ENCODE measurements around the gene CACNB1.

The CACNB1 gene

GRCh38 chr17:39165841-39166349 is 31.6 kb downstream of the CACNB1 start, which contains the start of gene ARL5C:
ARL5C (minus strand) TSS chr17:39166161; CDS start chr17:39165760, 401 bp downstream.
- H3K4me3 ChIP-seq (ENCODE audit: control insufficient read depth, low read depth, low read length) = peak within 1 kb of the TSS; percentile 52
- no peak for TF ChIP-seq CTCF (IDR thresholded peaks at IDR 0.05; ENCODE audit: control insufficient read depth, insufficient read depth, low read depth, low read length, missing control alignments)
- no peak for DNase-seq (ENCODE audit: low read depth)

GRCh38 chr17:39165178-39165840 is 32.2 kb downstream of the CACNB1 start:
- TF ChIP-seq CTCF (IDR thresholded peaks at IDR 0.05; ENCODE audit: control insufficient read depth, insufficient read depth, low read depth, low read length, missing control alignments) = no peak
- DNase-seq (ENCODE audit: low read depth) = no peak
- H3K4me3 ChIP-seq (ENCODE audit: control insufficient read depth, low read depth, low read length) = peak overlapping the region; percentile 52

GRCh38 chr17:39164675-39165143 is 32.8 kb downstream of the CACNB1 start:
- DNase-seq (ENCODE audit: low read depth) = peak; percentile 72
- TF ChIP-seq CTCF (IDR thresholded peaks at IDR 0.05; ENCODE audit: control insufficient read depth, insufficient read depth, low read depth, low read length, missing control alignments) = peak; percentile 92
- peak overlapping the region; percentile 52 for H3K4me3 ChIP-seq (ENCODE audit: control insufficient read depth, low read depth, low read length)

- no peak for DNase-seq (ENCODE audit: low read depth)
- TF ChIP-seq CTCF (IDR thresholded peaks at IDR 0.05; ENCODE audit: control insufficient read depth, insufficient read depth, low read depth, low read length, missing control alignments) = no peak
- no peak overlapping the region for H3K4me3 ChIP-seq (ENCODE audit: control insufficient read depth, low read depth, low read length)
Observed at GRCh38 chr17:39161962-39162361, 35.5 kb downstream of the CACNB1 start.

- TF ChIP-seq CTCF (IDR thresholded peaks at IDR 0.05; ENCODE audit: control insufficient read depth, insufficient read depth, low read depth, low read length, missing control alignments) = no peak
- no peak overlapping the region for H3K4me3 ChIP-seq (ENCODE audit: control insufficient read depth, low read depth, low read length)
- no peak for DNase-seq (ENCODE audit: low read depth)
Observed at GRCh38 chr17:39158623-39159022, 38.8 kb downstream of the CACNB1 start.

- DNase-seq (ENCODE audit: low read depth) = no peak
- TF ChIP-seq CTCF (IDR thresholded peaks at IDR 0.05; ENCODE audit: control insufficient read depth, insufficient read depth, low read depth, low read length, missing control alignments) = no peak
- H3K4me3 ChIP-seq (ENCODE audit: control insufficient read depth, low read depth, low read length) = no peak overlapping the region
Observed at GRCh38 chr17:39156491-39156890, 41.0 kb downstream of the CACNB1 start.
